Thoracic aorta (tissue), 2 donors: ENCODE results near the gene FARP1. TPM values are rescaled to one million over a fixed set of nuclear protein-coding genes. Genes with fewer than 3 reads are reported as not detected.

Source experiments
- ATAC-seq: fragments of 150-250 bp; one replicate; pipeline ENCODE4 v1.8.0; 2017; ENCODE audit warnings: low read depth; ENCODE audit not compliant: insufficient number of reproducible peaks, low FRiP score
- DNase-seq: peaks from one replicate; pipeline ENCODE4 v3.0.0-alpha.2; 2020; ENCODE audit warnings: low spot score
- H3K27ac ChIP-seq, 2 donors: fragments of 200-600 bp; sonication (generic); 1 replicate in 1 of 2; 2 replicates in 1 of 2; pipeline ENCODE4 v1.5.1; 2016; ENCODE audit warnings: mild to moderate bottlenecking in 2 of 2, moderate library complexity in 2 of 2
- H3K27me3 ChIP-seq: fragments of 200-600 bp; sonication (generic); replicated peaks from 2 replicates; pipeline ENCODE4 v1.6.0; 2016; ENCODE audit warnings: mild to moderate bottlenecking; ENCODE audit not compliant: insufficient read depth
- H3K36me3 ChIP-seq: fragments of 200-600 bp; sonication (generic); one replicate; pipeline ENCODE4 v1.5.1; 2016
- H3K4me1 ChIP-seq, 2 donors: fragments of 200-600 bp; sonication (generic); 1 replicate in 1 of 2; 2 replicates in 1 of 2; pipeline versions ENCODE4 v1.5.1 to v1.6.0; 2016; ENCODE audit warnings: low read depth in 2 of 2, mild to moderate bottlenecking in 1 of 2; ENCODE audit not compliant: control insufficient read depth in 1 of 2
- H3K4me3 ChIP-seq: fragments of 200-600 bp; sonication (generic); 2 replicates; pipeline ENCODE4 v1.5.1; 2016; ENCODE audit warnings: mild to moderate bottlenecking
- H3K9me3 ChIP-seq: fragments of 200-600 bp; sonication (generic); 2 replicates; pipeline ENCODE4 v1.5.1; 2016
- CTCF ChIP-seq: fragments of 200-600 bp; sonication (generic); IDR thresholded peaks from one replicate; pipeline ENCODE4 v1.5.1; 2019; ENCODE audit warnings: antibody characterized with exemption
- total RNA-seq, 2 donors: library from RNA; depleted of rRNA; stranded (reverse); fragments of >200 nt; gene quantifications; one replicate each; pipeline versions ENCODE4 v1.1.0 to v1.2.3, GENCODE V29; 2016

Gene FARP1
- total RNA-seq, 2 donors from 2014 or later = 17.6 to 30.3 TPM

GRCh38 chr13:98290261-98290660 is 147.4 kb downstream of the FARP1 start:
- H3K4me1 ChIP-seq = no peaks in the 10 kb centered on the region
- DNase-seq (no peak), ATAC-seq (no peak)
- H3K27me3 ChIP-seq = no peaks in the 10 kb centered on the region
- no peaks in the 10 kb centered on the region for H3K9me3 ChIP-seq
- no peak for TF ChIP-seq CTCF
- no peak overlapping the region for H3K27ac ChIP-seq
- no peaks in the 10 kb centered on the region for H3K36me3 ChIP-seq
- H3K4me3 ChIP-seq = no peak overlapping the region

GRCh38 chr13:98291658-98292057 is 148.8 kb downstream of the FARP1 start:
- Histone ChIP-seq H3K27ac (no peak overlapping the region), H3K4me1 (no peaks in the 10 kb centered on the region), H3K36me3 (no peaks in the 10 kb centered on the region), H3K9me3 (no peaks in the 10 kb centered on the region), H3K27me3 (no peaks in the 10 kb centered on the region), H3K4me3 (no peak overlapping the region)
- DNase-seq = no peak
- no peak for ATAC-seq
- TF ChIP-seq CTCF = no peak

GRCh38 chr13:98293103-98293502 is 150.2 kb downstream of the FARP1 start:
- ATAC-seq = no peak
- Histone ChIP-seq H3K4me1 (no peaks in the 10 kb centered on the region), H3K27me3 (no peaks in the 10 kb centered on the region), H3K9me3 (no peaks in the 10 kb centered on the region), H3K4me3 (no peak overlapping the region), H3K36me3 (no peaks in the 10 kb centered on the region), H3K27ac (no peak overlapping the region)
- DNase-seq = no peak
- TF ChIP-seq CTCF = no peak

GRCh38 chr13:98293570-98294142 is 150.8 kb downstream of the FARP1 start:
- no peaks in the 10 kb centered on the region for H3K9me3 ChIP-seq
- ATAC-seq (no peak), DNase-seq (no peak)
- no peak overlapping the region for H3K4me3 ChIP-seq
- no peaks in the 10 kb centered on the region for H3K27me3 ChIP-seq
- H3K36me3 ChIP-seq = no peaks in the 10 kb centered on the region
- no peak for TF ChIP-seq CTCF
- no peaks in the 10 kb centered on the region for H3K4me1 ChIP-seq
- H3K27ac ChIP-seq = no peak overlapping the region

GRCh38 chr13:98295371-98295770 is 152.5 kb downstream of the FARP1 start:
- DNase-seq (no peak), ATAC-seq (no peak)
- H3K9me3 ChIP-seq = no peaks in the 10 kb centered on the region
- TF ChIP-seq CTCF = no peak
- H3K4me1 ChIP-seq = peaks cover 4 to 12% of the 10 kb centered on the region in 2 donors
- H3K4me3 ChIP-seq = no peak overlapping the region
- no peak overlapping the region for H3K27ac ChIP-seq
- H3K36me3 ChIP-seq = no peaks in the 10 kb centered on the region
- H3K27me3 ChIP-seq = no peaks in the 10 kb centered on the region
